ENCODE data around the gene DHRS7C.

DHRS7C gene

GRCh38 chr17:9780552-9780951 lies 10.8 kb downstream of the DHRS7C start:
- H3K4me3 ChIP-seq (ENCODE audit: low read depth, low read length), result no peak overlapping the region
- no peak for TF ChIP-seq CTCF (IDR thresholded peaks at IDR 0.05; ENCODE audit: low read depth, low read length)

- no peak overlapping the region for H3K4me3 ChIP-seq (ENCODE audit: low read depth, low read length)
- no peak for TF ChIP-seq CTCF (IDR thresholded peaks at IDR 0.05; ENCODE audit: low read depth, low read length)
Measured at GRCh38 chr17:9776911-9777310, 14.5 kb downstream of the DHRS7C start.

GRCh38 chr17:9772658-9773057 lies 18.7 kb downstream of the DHRS7C start:
- H3K4me3 ChIP-seq (ENCODE audit: low read depth, low read length), result no peak overlapping the region
- TF ChIP-seq CTCF (IDR thresholded peaks at IDR 0.05; ENCODE audit: low read depth, low read length), result no peak

- no peak overlapping the region for H3K4me3 ChIP-seq (ENCODE audit: low read depth, low read length)
- no peak for TF ChIP-seq CTCF (IDR thresholded peaks at IDR 0.05; ENCODE audit: low read depth, low read length)
Measured at GRCh38 chr17:9771465-9771864, 19.9 kb downstream of the DHRS7C start.

GRCh38 chr17:9769036-9769695 lies 22.2 kb downstream of the DHRS7C start:
- no peak overlapping the region for H3K4me3 ChIP-seq (ENCODE audit: low read depth, low read length)
- TF ChIP-seq CTCF (IDR thresholded peaks at IDR 0.05; ENCODE audit: low read depth, low read length), result no peak

- no peak overlapping the region for H3K4me3 ChIP-seq (ENCODE audit: low read depth, low read length)
- peak; percentile 10; the same call in 1 of the 2 replicates for TF ChIP-seq CTCF (IDR thresholded peaks at IDR 0.05; ENCODE audit: low read depth, low read length)
Measured at GRCh38 chr17:9768381-9768934, 22.9 kb downstream of the DHRS7C start.

GRCh38 chr17:9767432-9767991 lies 23.9 kb downstream of the DHRS7C start:
- no peak overlapping the region for H3K4me3 ChIP-seq (ENCODE audit: low read depth, low read length)
- TF ChIP-seq CTCF (IDR thresholded peaks at IDR 0.05; ENCODE audit: low read depth, low read length), result no peak

Data from WI38 (cell line).